ENCODE results near the gene PDCD10. TPM values are rescaled to one million over a fixed set of nuclear protein-coding genes. Genes with fewer than 3 reads are reported as not detected.

Gene PDCD10
- total and polyA plus RNA-seq, 2 experiments from 2014 or later = 58.2 to 89.6 TPM

GRCh38 chr3:167684388-167684993 is 50.2 kb downstream of the PDCD10 start:
- H3K9me3 ChIP-seq (ENCODE audit: low read depth) = no peaks in the 10 kb centered on the region
- no peak overlapping the region for H3K27ac ChIP-seq
- H3K9me2 ChIP-seq (replicated peaks; ENCODE audit: insufficient read depth) = no peaks in the 10 kb centered on the region
- H4K20me1 ChIP-seq (ENCODE audit: insufficient read depth, poor library complexity, severe bottlenecking) = no peaks in the 10 kb centered on the region
- no peak overlapping the region for H3K4me2 ChIP-seq
- no peak overlapping the region for H2AFZ ChIP-seq
- TF ChIP-seq EZH2phosphoT487 (IDR thresholded peaks at IDR 0.05; ENCODE audit: low read depth, severe bottlenecking, unreplicated experiment) (no peak), CTCF (IDR thresholded peaks at IDR 0.05; ENCODE audit: poor library complexity) (peak; percentile 68), EZH2 (IDR thresholded peaks at IDR 0.05; ENCODE audit: borderline replicate concordance) (no peak)
- H3K4me3 ChIP-seq = no peak overlapping the region
- no peaks in the 10 kb centered on the region for H3K79me2 ChIP-seq
- peak; percentile 82 for DNase-seq (ENCODE audit: low spot score)
- no peaks in the 10 kb centered on the region for H3K4me1 ChIP-seq (ENCODE audit: insufficient read depth)
- no peaks in the 10 kb centered on the region for H3K27me3 ChIP-seq
- peaks cover 4% of the 10 kb centered on the region for H3K36me3 ChIP-seq (replicated peaks; ENCODE audit: insufficient read depth, low read depth)

- 81% methylated on average over 4 of the region's 4 CpGs for WGBS (ENCODE audit: low lambda C conversion rate, missing lambda C conversion rate)
- peaks cover 3% of the 10 kb centered on the region for H3K9me3 ChIP-seq (ENCODE audit: low read depth)
Measured at GRCh38 chr3:167679526-167679925, 55.2 kb downstream of the PDCD10 start.

GRCh38 chr3:167675848-167676247 is 58.8 kb downstream of the PDCD10 start:
- H3K4me3 ChIP-seq = no peak overlapping the region
- no peak overlapping the region for H3K27ac ChIP-seq
- peaks cover 3% of the 10 kb centered on the region for H3K9me3 ChIP-seq (ENCODE audit: low read depth)
- 88% methylated on average over 1 of the region's 1 CpG for WGBS (ENCODE audit: low lambda C conversion rate, missing lambda C conversion rate)
- H3K4me1 ChIP-seq (ENCODE audit: insufficient read depth) = no peaks in the 10 kb centered on the region
- H4K20me1 ChIP-seq (ENCODE audit: insufficient read depth, poor library complexity, severe bottlenecking) = no peaks in the 10 kb centered on the region
- no peaks in the 10 kb centered on the region for H3K27me3 ChIP-seq
- no peaks in the 10 kb centered on the region for H3K9me2 ChIP-seq (replicated peaks; ENCODE audit: insufficient read depth)
- no peaks in the 10 kb centered on the region for H3K79me2 ChIP-seq
- H3K36me3 ChIP-seq (replicated peaks; ENCODE audit: insufficient read depth, low read depth) = no peaks in the 10 kb centered on the region
- H3K4me2 ChIP-seq = no peak overlapping the region
- DNase-seq (ENCODE audit: low spot score) = no peak
- TF ChIP-seq EZH2 (IDR thresholded peaks at IDR 0.05; ENCODE audit: borderline replicate concordance) (no peak), CTCF (IDR thresholded peaks at IDR 0.05; ENCODE audit: poor library complexity) (no peak), EZH2phosphoT487 (IDR thresholded peaks at IDR 0.05; ENCODE audit: low read depth, severe bottlenecking, unreplicated experiment) (no peak)
- no peak overlapping the region for H2AFZ ChIP-seq

More at GRCh38 chr3:167679526-167679925, 55.2 kb downstream of the PDCD10 start:
- Histone ChIP-seq H3K27me3 (no peaks in the 10 kb centered on the region), H3K27ac (no peak overlapping the region), H3K4me3 (no peak overlapping the region), H3K4me1 (ENCODE audit: insufficient read depth) (no peaks in the 10 kb centered on the region), H4K20me1 (ENCODE audit: insufficient read depth, poor library complexity, severe bottlenecking) (no peaks in the 10 kb centered on the region), H2AFZ (no peak overlapping the region), H3K4me2 (no peak overlapping the region), H3K36me3 (replicated peaks; ENCODE audit: insufficient read depth, low read depth) (peaks cover 4% of the 10 kb centered on the region), H3K79me2 (no peaks in the 10 kb centered on the region), H3K9me2 (replicated peaks; ENCODE audit: insufficient read depth) (no peaks in the 10 kb centered on the region)
- DNase-seq (ENCODE audit: low spot score) = no peak
- TF ChIP-seq EZH2phosphoT487 (IDR thresholded peaks at IDR 0.05; ENCODE audit: low read depth, severe bottlenecking, unreplicated experiment) (no peak), CTCF (IDR thresholded peaks at IDR 0.05; ENCODE audit: poor library complexity) (no peak), EZH2 (IDR thresholded peaks at IDR 0.05; ENCODE audit: borderline replicate concordance) (no peak)
